OCI-LY7 (cell line): ENCODE measurements around the gene ARHGAP26. TPM values are rescaled to one million over a fixed set of nuclear protein-coding genes. Genes with fewer than 3 reads are reported as not detected.

ENCODE experiments used
- BruUV-seq: library from RNA; stranded (reverse); fragments of 400-500 nt; replicated peaks from 2 replicates; lab custom pipeline; 2021; lab: Mats Ljungman, UMichigan
- CTCF ChIA-PET: fragments of 300-600 bp; sonication (Branson Sonifier 250); formaldehyde crosslinking; loops from one replicate; lab custom pipeline; 2022; ENCODE audit warnings: antibody characterized with exemption; ENCODE audit not compliant: unreplicated experiment; lab: Charles Lee
- POLR2A ChIA-PET: fragments of 300-600 bp; sonication (Branson Sonifier 250); formaldehyde crosslinking; loops from one replicate; lab custom pipeline; 2022; ENCODE audit warnings: antibody characterized with exemption; lab: Charles Lee
- DNase-seq: peaks from one replicate; pipeline ENCODE4 v3.0.0-alpha.2; 2015; ENCODE audit warnings: low spot score
- H2AFZ ChIP-seq: fragments of 200-600 bp; sonication (generic), shearing (Covaris generic); 2 replicates; pipeline ENCODE4 v1.6.1; 2014; ENCODE audit warnings: mild to moderate bottlenecking, antibody characterized with exemption, low read length, moderate library complexity
- H3K27ac ChIP-seq: fragments of 200-600 bp; sonication (generic); 2 replicates; pipeline ENCODE4 v1.5.1; 2014; ENCODE audit warnings: mixed run types, low read depth, mild to moderate bottlenecking, moderate library complexity, low read length, inconsistent platforms; ENCODE audit not compliant: poor library complexity, severe bottlenecking
- H3K36me3 ChIP-seq: fragments of 200-600 bp; sonication (generic); 2 replicates; pipeline ENCODE4 v1.6.1; 2014; ENCODE audit warnings: mild to moderate bottlenecking, antibody characterized with exemption, low read length, moderate library complexity, mixed read lengths; ENCODE audit not compliant: insufficient read depth
- H3K4me1 ChIP-seq: fragments of 200-600 bp; sonication (generic); 2 replicates; pipeline ENCODE4 v1.5.1; 2014; ENCODE audit warnings: mild to moderate bottlenecking, low read length; ENCODE audit not compliant: insufficient read depth, poor library complexity, severe bottlenecking
- H3K4me2 ChIP-seq: fragments of 200-600 bp; sonication (generic); 2 replicates; pipeline ENCODE4 v1.6.1; 2014; ENCODE audit warnings: mild to moderate bottlenecking, low read length
- H3K4me3 ChIP-seq: fragments of 200-600 bp; sonication (generic); 2 replicates; pipeline ENCODE4 v1.5.1; 2014; ENCODE audit warnings: mild to moderate bottlenecking, low read depth, low read length; ENCODE audit not compliant: poor library complexity, severe bottlenecking
- H3K79me2 ChIP-seq: fragments of 200-600 bp; sonication (generic); 2 replicates; pipeline ENCODE4 v1.6.1; 2016; ENCODE audit warnings: low read depth, mild to moderate bottlenecking, low read length, moderate library complexity, mixed read lengths; ENCODE audit not compliant: insufficient read depth
- H3K9me2 ChIP-seq: fragments of 200-600 bp; sonication (generic); 2 replicates; pipeline ENCODE4 v1.6.1; 2016; ENCODE audit warnings: mild to moderate bottlenecking, low read length, mixed read lengths; ENCODE audit not compliant: insufficient read depth
- H3K9me3 ChIP-seq: fragments of 200-600 bp; sonication (generic); 2 replicates; pipeline ENCODE4 v1.6.1; 2014; ENCODE audit warnings: mild to moderate bottlenecking, mixed run types, low read length, mixed read lengths
- H4K20me1 ChIP-seq: fragments of 200-600 bp; sonication (generic); 2 replicates; pipeline ENCODE4 v1.6.1; 2014; ENCODE audit warnings: mild to moderate bottlenecking, antibody characterized with exemption, low read length, moderate library complexity, mixed read lengths; ENCODE audit not compliant: insufficient read depth
- EZH2phosphoT487 ChIP-seq: fragments of 200-600 bp; sonication (generic); IDR thresholded peaks from 2 replicates; pipeline ENCODE4 v1.6.1; 2018; ENCODE audit warnings: low read depth, borderline replicate concordance, mild to moderate bottlenecking, mixed run types, antibody characterized with exemption, low read length, moderate library complexity, mixed read lengths
- intact Hi-C: fragments of 100-400 bp; cut with micrococcal nuclease; formaldehyde crosslinking; loops from one replicate; pipeline ENCODE4 v1.10.0; 2022; ENCODE audit not compliant: unreplicated experiment
- total RNA-seq, 2 experiments: library from RNA; depleted of rRNA in 1 of 2; stranded (reverse); fragments of >200 nt in 1 of 2; shearing (Covaris generic) in 1 of 2; gene quantifications; 2 replicates each; pipeline ENCODE4 v1.2.3, GENCODE V29; 2014 to 2022
- TF ChIP-seq, protein P1 (sequence below): fragments of 200-600 bp; sonication (generic); conservative IDR thresholded peaks from 2 replicates; pipeline ENCODE4 v1.5.1; 2014; ENCODE audit warnings: mild to moderate bottlenecking, antibody characterized with exemption, low read length, moderate library complexity, mixed read lengths

ARHGAP26 gene
- total RNA-seq, 2 experiments from 2014 or later, result 7.0 to 19.1 TPM

GRCh38 chr5:143008032-143008431, 237.9 kb downstream of the ARHGAP26 start:
- H3K4me1 ChIP-seq, result peaks cover 12% of the 10 kb centered on the region
- intact Hi-C loops, result loop anchor here (10.0 kb wide), 1 partner anchor 1177 kb away; no protein-coding TSS in a partner anchor
- no peak for DNase-seq
- no peaks in the 10 kb centered on the region for H3K9me3 ChIP-seq
- CTCF ChIA-PET, result no interaction called here
- H2AFZ ChIP-seq, result no peak overlapping the region
- no TSS peak for BruUV-seq
- no peak overlapping the region for H3K27ac ChIP-seq
- no peaks in the 10 kb centered on the region for H3K36me3 ChIP-seq
- no peak overlapping the region for H3K4me3 ChIP-seq
- TF ChIP-seq, protein P1, sequence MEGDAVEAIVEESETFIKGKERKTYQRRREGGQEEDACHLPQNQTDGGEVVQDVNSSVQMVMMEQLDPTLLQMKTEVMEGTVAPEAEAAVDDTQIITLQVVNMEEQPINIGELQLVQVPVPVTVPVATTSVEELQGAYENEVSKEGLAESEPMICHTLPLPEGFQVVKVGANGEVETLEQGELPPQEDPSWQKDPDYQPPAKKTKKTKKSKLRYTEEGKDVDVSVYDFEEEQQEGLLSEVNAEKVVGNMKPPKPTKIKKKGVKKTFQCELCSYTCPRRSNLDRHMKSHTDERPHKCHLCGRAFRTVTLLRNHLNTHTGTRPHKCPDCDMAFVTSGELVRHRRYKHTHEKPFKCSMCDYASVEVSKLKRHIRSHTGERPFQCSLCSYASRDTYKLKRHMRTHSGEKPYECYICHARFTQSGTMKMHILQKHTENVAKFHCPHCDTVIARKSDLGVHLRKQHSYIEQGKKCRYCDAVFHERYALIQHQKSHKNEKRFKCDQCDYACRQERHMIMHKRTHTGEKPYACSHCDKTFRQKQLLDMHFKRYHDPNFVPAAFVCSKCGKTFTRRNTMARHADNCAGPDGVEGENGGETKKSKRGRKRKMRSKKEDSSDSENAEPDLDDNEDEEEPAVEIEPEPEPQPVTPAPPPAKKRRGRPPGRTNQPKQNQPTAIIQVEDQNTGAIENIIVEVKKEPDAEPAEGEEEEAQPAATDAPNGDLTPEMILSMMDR, result no peak
- TF ChIP-seq EZH2phosphoT487, result no peak
- H3K9me2 ChIP-seq, result no peaks in the 10 kb centered on the region
- no peak overlapping the region for H3K4me2 ChIP-seq
- no peaks in the 10 kb centered on the region for H3K79me2 ChIP-seq
- H4K20me1 ChIP-seq, result no peaks in the 10 kb centered on the region
- POLR2A ChIA-PET, result interaction anchor here (0.7 kb wide), 1 partner anchor 9 kb away, joined by 3 read pairs; no protein-coding TSS in a partner anchor

GRCh38 chr5:143008809-143009521, 238.8 kb downstream of the ARHGAP26 start:
- Histone ChIP-seq H3K4me1 (peaks cover 8% of the 10 kb centered on the region), H3K79me2 (no peaks in the 10 kb centered on the region), H3K4me2 (no peak overlapping the region), H3K9me3 (no peaks in the 10 kb centered on the region), H3K4me3 (no peak overlapping the region), H2AFZ (no peak overlapping the region), H3K27ac (no peak overlapping the region), H4K20me1 (no peaks in the 10 kb centered on the region), H3K36me3 (no peaks in the 10 kb centered on the region), H3K9me2 (no peaks in the 10 kb centered on the region)
- BruUV-seq, result no TSS peak
- ChIA-PET POLR2A (interaction anchor here (0.7 kb wide), 1 partner anchor 10 kb away, joined by 3 read pairs; no protein-coding TSS in a partner anchor), CTCF (no interaction called here)
- DNase-seq, result no peak
- TF ChIP-seq, protein P1, result no peak
- TF ChIP-seq EZH2phosphoT487, result no peak
- intact Hi-C loops, result loop anchor here (10.0 kb wide), 1 partner anchor 1176 kb away; no protein-coding TSS in a partner anchor

DNA sequence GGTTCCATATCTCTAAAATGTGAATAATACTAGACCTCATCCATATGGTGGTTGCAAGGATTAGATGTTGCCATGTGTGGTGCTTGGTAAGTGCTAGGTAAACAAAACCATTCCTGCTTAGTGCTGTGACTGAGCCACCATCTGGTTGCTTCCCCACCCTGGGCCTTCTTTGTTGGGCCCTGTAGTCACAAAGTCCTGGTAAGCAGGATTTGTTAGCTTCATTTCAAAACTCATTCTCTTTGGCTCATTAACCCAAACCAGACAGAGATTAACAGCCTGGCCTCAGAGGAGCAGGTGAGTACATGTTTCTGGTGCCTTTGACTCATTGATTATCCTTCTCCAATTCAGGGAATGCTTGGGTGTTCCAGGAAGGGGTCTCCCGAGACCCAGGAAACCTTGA, 240.2 kb downstream of the ARHGAP26 start:
- Histone ChIP-seq H3K4me2 (no peak overlapping the region), H3K79me2 (no peaks in the 10 kb centered on the region), H3K4me3 (no peak overlapping the region), H4K20me1 (no peaks in the 10 kb centered on the region), H3K36me3 (no peaks in the 10 kb centered on the region), H3K9me2 (no peaks in the 10 kb centered on the region), H3K4me1 (no peaks in the 10 kb centered on the region), H3K27ac (no peak overlapping the region), H3K9me3 (no peaks in the 10 kb centered on the region), H2AFZ (no peak overlapping the region)
- DNase-seq, result no peak
- BruUV-seq, result no TSS peak
- ChIA-PET CTCF (no interaction called here), POLR2A (no interaction called here)
- intact Hi-C loops, result no loop called here
- no peak for TF ChIP-seq EZH2phosphoT487
- TF ChIP-seq, protein P1, result no peak
